Common myeloid progenitor, CD34-positive (primary cell): ENCODE data around the gene DDX27.
"Not testable (repeated sequence)": the region's sequence is repeated elsewhere in the genome, so short reads cannot be mapped to it uniquely, and the experiment has no call there.

Experiments
- CTCF ChIA-PET: fragments of 350-600 bp; sonication (Branson Sonifier 250); formaldehyde crosslinking; loops from one replicate; lab custom pipeline; 2021; ENCODE audit warnings: antibody characterized with exemption; lab: Charles Lee
- POLR2A ChIA-PET: fragments of 350-600 bp; sonication (Branson Sonifier 250); formaldehyde crosslinking; loops from one replicate; lab custom pipeline; 2021; ENCODE audit warnings: antibody characterized with exemption; lab: Charles Lee
- DNase-seq, 3 donors: peaks; one replicate each; pipeline versions ENCODE4 v3.0.0 to v3.0.0-alpha.2; 2013
- H3K27ac ChIP-seq, 2 experiments: 1 replicate in 1 of 2; 2 replicates in 1 of 2; pipeline ENCODE4 v1.7.0; 2013; ENCODE audit warnings: inconsistent platforms in 2 of 2, low read length in 2 of 2, mild to moderate bottlenecking in 2 of 2, low read depth in 1 of 2, moderate library complexity in 1 of 2; ENCODE audit not compliant: severe bottlenecking in 2 of 2, insufficient read depth in 1 of 2, poor library complexity in 1 of 2
- H3K27me3 ChIP-seq, 5 experiments: replicated peaks in 2 of 5; 1 replicate in 3 of 5; 2 replicates in 2 of 5; pipeline versions ENCODE4 v1.6.1 to v1.7.0; 2013; ENCODE audit warnings: low read length in 4 of 5, mild to moderate bottlenecking in 2 of 5, moderate library complexity in 2 of 5, inconsistent platforms in 1 of 5; ENCODE audit not compliant: insufficient read depth in 5 of 5, control insufficient read depth in 4 of 5
- H3K36me3 ChIP-seq, 4 experiments: 1 replicate in 2 of 4; 2 replicates in 2 of 4; pipeline versions ENCODE4 v1.6.1 to v1.7.0; 2013; ENCODE audit warnings: low read length in 3 of 4, control low read depth in 1 of 4, mild to moderate bottlenecking in 1 of 4; ENCODE audit not compliant: control insufficient read depth in 4 of 4, insufficient read depth in 4 of 4
- H3K4me1 ChIP-seq, 4 experiments: 1 replicate in 3 of 4; 2 replicates in 1 of 4; pipeline versions ENCODE4 v1.6.1 to v1.7.1; 2013; ENCODE audit warnings: low read length in 3 of 4, mild to moderate bottlenecking in 3 of 4, control low read depth in 1 of 4, inconsistent platforms in 1 of 4, moderate library complexity in 1 of 4; ENCODE audit not compliant: control insufficient read depth in 4 of 4, insufficient read depth in 4 of 4; ENCODE audit errors: control extremely low read depth in 1 of 4
- H3K4me3 ChIP-seq, 7 experiments: 1 replicate in 4 of 7; 2 replicates in 3 of 7; pipeline versions ENCODE4 v1.5.1 to v1.7.0; 2013; ENCODE audit warnings: mild to moderate bottlenecking in 7 of 7, low read length in 6 of 7, moderate library complexity in 6 of 7, inconsistent platforms in 2 of 7, low read depth in 2 of 7, control low read depth in 1 of 7; ENCODE audit not compliant: insufficient read depth in 4 of 7, control insufficient read depth in 1 of 7; ENCODE audit errors: extremely low read depth in 1 of 7
- H3K9me3 ChIP-seq, 5 experiments: 1 replicate in 4 of 5; 2 replicates in 1 of 5; pipeline versions ENCODE4 v1.6.1 to v1.7.1; 2013; ENCODE audit warnings: low read length in 4 of 5, mild to moderate bottlenecking in 2 of 5, inconsistent platforms in 1 of 5, low read depth in 1 of 5, moderate library complexity in 1 of 5; ENCODE audit not compliant: control insufficient read depth in 4 of 5, insufficient read depth in 2 of 5; ENCODE audit errors: control extremely low read depth in 1 of 5
- WGBS: methylation state at CpG from one replicate; pipeline ENCODE4 v1.1.5; 2013; ENCODE audit not compliant: insufficient coverage; 5-methylcytosine and 5-hydroxymethylcytosine counted together

The DDX27 gene

DNA sequence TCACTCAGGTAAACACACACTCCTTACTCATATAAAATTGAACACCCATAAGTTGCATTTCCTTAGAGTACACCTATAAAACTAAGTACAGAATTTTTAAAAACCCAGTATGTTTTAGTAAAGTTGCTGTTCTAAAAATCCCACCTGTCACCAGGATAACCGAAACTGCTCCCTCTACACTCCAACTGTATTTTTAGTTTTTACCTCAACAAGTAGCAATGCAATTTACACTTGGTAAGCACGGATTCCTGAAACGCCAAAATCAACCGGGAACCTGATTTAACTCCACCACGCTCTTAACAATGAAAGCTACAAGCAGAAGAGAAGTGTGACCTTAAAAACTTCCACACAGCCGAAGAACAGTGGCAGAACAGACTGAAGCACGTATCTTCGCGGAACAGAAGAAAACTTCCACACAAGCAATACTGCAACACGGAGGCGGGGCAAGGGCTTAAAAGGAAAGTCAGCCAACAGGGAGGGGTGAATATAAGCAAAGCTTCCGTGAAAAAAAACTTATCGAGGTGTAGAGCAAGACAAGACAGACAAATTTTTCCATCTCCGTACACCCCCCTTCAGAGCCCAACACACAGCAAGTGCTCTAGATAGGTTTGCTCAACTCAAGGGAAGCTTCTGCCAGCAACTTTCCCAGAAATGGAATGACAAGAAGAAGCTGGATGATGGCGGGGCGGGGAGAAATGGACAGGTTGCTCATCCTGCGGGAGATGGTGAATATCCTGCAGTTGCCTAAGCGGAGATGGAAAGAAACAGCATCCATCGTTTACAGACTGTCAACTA, 32.5 kb upstream of the DDX27 start:
- Histone ChIP-seq H3K27ac (peak overlapping the region; percentile 64 to 85), H3K36me3 (peaks cover 0 to 6% (median under 1%) of the 10 kb centered on the region in 4 experiments), H3K27me3 (no peaks in the 10 kb centered on the region), H3K4me3 (peak overlapping the region; percentile 80 to 98 (median 84)), H3K9me3 (no peaks in the 10 kb centered on the region), H3K4me1 (peaks cover 4 to 21% (median 16%) of the 10 kb centered on the region in 4 experiments)
- 0% methylated on average over 10 of the region's 19 CpGs for WGBS
- DNase-seq, result peak; percentile 53 to 79 (median 68)
- ChIA-PET CTCF (interaction anchor here (0.9 kb wide), 1 partner anchor 42 kb away, joined by 3 read pairs; no protein-coding TSS in a partner anchor), POLR2A (interaction anchor here (1.6 kb wide), 1 partner anchor 54 kb away, joined by 4 read pairs; no protein-coding TSS in a partner anchor)

DNA sequence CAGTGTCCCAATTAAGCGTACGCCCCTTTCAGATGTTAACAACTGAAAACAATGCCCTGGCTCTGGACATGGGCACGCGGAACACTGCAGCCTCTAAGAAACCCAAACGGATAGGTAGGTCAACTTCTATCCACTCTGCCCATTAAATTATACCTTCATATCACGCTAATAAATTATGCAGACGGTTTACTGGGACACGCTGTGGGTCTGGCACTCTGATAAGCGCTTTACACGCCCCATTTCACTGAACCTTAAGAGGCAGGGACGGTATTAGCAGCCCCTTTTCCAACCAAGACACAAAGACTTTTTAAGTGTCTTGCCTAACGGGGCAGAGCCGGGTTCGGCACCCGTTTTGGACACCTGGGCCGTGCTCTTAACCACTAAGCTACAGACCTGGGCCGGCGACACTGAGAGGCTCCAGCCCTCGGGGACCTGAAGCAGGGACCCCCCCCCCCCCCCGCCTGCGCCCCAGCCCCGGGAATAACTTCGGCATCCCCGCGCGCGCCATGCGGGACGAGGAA, 31.8 kb upstream of the DDX27 start:
- peak; percentile 33 to 74 (median 57) for DNase-seq
- Histone ChIP-seq H3K4me1 (peaks cover 4 to 21% (median 16%) of the 10 kb centered on the region in 4 experiments), H3K27me3 (no peaks in the 10 kb centered on the region), H3K27ac (peak overlapping the region; percentile 64 to 85), H3K4me3 (peak overlapping the region; percentile 80 to 98 (median 84)), H3K9me3 (no peaks in the 10 kb centered on the region), H3K36me3 (peaks cover 0 to 6% (median under 1%) of the 10 kb centered on the region in 4 experiments)
- ChIA-PET POLR2A (interaction anchor here (0.7 to 1.6 kb wide), 4 partner anchors 8 to 110 kb away, joined by 3 to 4 read pairs (median 4); partner anchors contain the start of gene DDX27), CTCF (interaction anchor here (1.6 kb wide), 1 partner anchor 55 kb away, joined by 4 read pairs; no protein-coding TSS in a partner anchor)
- WGBS, result 0% methylated on average over 19 of the region's 29 CpGs

DNA sequence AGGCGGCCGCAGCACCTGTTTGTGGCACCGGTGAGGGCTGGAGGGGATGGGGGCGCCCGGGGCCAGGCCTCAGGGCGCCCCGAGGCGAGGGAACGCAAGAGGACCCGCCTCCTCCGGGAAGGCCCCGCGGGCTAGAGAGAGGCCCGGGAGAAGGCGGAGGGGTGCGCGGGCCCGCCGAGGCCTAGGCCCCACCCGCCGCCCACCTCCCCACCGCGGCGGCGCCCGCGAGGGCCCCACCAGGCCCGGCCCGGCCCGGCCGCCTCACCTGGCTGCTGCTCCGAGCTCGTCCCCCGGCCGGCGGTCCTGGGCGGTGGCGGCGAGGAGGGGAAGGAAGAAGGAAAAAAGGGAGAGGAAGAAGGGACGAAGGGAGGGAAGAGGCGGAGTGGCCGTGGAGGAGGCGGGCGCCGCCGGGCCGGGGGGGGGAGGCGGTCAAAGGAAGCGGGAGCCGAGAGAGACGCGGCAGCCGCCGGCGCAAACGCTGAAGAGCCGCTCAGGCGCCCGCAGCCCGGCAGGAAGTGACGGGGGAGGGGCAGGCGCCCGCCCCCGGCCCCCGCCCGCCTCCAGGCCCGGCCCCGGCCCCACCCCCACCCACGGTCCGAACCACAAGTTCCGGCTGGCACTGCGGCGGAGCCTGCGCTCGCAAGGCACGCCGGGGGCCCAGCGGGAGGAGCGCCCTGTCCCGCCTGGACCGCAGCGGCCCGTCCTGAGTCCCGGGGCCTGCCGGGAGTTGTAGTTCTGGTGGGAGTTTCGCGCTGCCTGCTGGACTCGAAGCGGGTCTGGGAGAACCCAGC, 31.2 kb upstream of the DDX27 start, which contains the start of gene STAU1:
Gene STAU1, minus strand, starts transcription at position 484 of the 791 bp plus-strand sequence. CDS start 22,133 bp downstream, outside the sequence.
- ChIA-PET CTCF (interaction anchor here (1.6 kb wide), 1 partner anchor 55 kb away, joined by 4 read pairs; no protein-coding TSS in a partner anchor), POLR2A (interaction anchor here (0.7 to 1.6 kb wide), 4 partner anchors 8 to 109 kb away, joined by 3 to 4 read pairs (median 4); partner anchors contain the start of gene DDX27)
- 0% methylated on average over 43 of the region's 89 CpGs for WGBS
- peak within 1 kb of the TSS; percentile 64 to 85 for H3K27ac ChIP-seq
- H3K36me3 ChIP-seq, result peaks cover 0 to 6% (median under 1%) of the 10 kb centered on the region in 4 experiments
- H3K4me1 ChIP-seq, result peaks cover 4 to 21% (median 15%) of the 10 kb centered on the region in 4 experiments
- peak; percentile 96 to 98 (median 97) for DNase-seq
- no peaks in the 10 kb centered on the region for H3K9me3 ChIP-seq
- H3K27me3 ChIP-seq, result no peaks in the 10 kb centered on the region
- H3K4me3 ChIP-seq, result peak within 1 kb of the TSS; percentile 80 to 98 (median 84)

DNA sequence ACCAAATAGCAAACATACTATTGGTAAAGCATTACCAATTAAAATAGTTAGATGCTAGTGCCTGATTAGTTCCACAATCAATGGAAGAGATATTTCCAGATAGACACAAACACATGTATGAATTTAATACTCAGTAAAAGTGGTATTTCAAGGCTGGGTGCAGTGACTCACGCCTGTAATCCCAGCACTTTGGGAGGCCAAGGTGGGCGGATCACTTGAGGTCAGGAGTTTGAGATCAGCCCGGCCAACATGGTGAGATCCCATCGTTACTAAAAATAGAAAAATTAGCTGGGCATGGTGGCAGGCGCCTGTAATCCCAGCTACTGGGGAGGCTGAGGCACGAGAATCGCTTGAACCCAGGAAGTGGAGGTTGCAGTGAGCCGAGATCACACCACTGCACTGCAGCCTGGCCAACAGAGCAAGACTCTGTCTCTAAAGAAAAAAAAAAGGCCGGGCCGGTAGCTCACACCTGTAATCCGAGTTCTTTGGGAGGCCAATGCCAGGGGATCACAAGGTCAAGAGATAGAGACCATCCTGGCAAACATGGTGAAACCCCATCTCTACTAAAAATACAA, 26.2 kb upstream of the DDX27 start:
- WGBS, result 95% methylated on average over 10 of the region's 11 CpGs
- H3K27ac ChIP-seq, H3K4me1 ChIP-seq, POLR2A ChIA-PET, DNase-seq, H3K4me3 ChIP-seq, H3K36me3 ChIP-seq, H3K9me3 ChIP-seq, H3K27me3 ChIP-seq: not testable (repeated sequence)
- CTCF ChIA-PET, result interaction anchor here (0.6 kb wide), 1 partner anchor 41 kb away, joined by 5 read pairs; no protein-coding TSS in a partner anchor

DNA sequence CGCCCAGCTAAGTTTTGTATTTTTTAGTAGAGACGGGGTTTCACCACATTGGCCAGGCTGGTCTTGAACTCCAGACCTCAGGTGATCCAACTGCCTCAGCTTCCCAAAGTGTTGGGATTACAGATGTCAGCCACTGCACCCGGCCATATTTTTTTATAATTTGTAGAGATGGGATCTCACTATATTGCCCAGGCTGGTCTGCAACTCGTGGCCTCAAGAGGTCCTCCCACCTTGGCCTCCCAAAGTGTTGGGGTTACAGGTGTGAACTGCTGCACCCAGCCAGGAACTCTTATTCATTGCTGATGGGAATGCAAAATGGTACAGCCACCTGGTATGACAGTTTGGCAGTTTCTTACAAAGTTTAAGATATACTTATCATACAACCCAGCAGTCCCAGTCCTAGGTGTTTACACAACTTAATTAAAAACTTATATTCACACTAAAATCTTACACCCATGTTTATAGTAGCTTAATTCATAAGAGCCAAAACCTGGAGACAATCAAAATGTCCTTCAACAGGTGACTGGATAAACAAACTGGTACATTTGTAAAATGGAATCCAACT, 19.4 kb upstream of the DDX27 start:
- ChIA-PET CTCF (interaction anchor here (1.6 to 1.7 kb wide), 2 partner anchors 48 to 67 kb away, joined by 3 to 5 read pairs; no protein-coding TSS in a partner anchor), POLR2A (no interaction called here)
- 94% methylated on average over 4 of the region's 4 CpGs for WGBS
- H3K4me1 ChIP-seq, result no peaks in the 10 kb centered on the region
- H3K36me3 ChIP-seq, result no peaks in the 10 kb centered on the region
- H3K4me3 ChIP-seq, result no peak overlapping the region
- H3K9me3 ChIP-seq, result no peaks in the 10 kb centered on the region
- H3K27me3 ChIP-seq, result no peaks in the 10 kb centered on the region
- no peak overlapping the region for H3K27ac ChIP-seq
- DNase-seq, result no peak

DNA sequence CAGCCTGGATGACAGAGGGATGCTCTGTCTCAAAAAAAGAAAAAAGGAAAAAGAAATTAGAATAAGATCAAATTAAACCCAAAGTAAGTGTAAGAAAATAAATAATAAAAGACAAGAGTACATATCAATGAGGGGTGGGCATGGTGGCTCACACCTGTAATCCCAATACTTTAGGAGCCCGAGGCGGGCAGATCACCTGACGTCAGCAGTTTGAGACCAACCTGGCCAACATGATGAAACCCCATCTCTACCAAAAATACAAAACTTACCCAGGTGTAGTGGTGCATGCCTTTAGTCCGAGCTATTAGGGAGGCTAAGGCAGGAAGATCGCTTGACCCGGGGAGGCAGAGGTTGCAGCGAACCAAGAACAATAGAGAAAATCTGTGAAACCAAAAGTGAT, 16.2 kb upstream of the DDX27 start:
- H3K36me3 ChIP-seq, result no peaks in the 10 kb centered on the region
- H3K27ac ChIP-seq, result no peak overlapping the region
- no peaks in the 10 kb centered on the region for H3K9me3 ChIP-seq
- WGBS, result 100% methylated on average over 5 of the region's 7 CpGs
- ChIA-PET CTCF (interaction anchor here (0.7 kb wide), 1 partner anchor 51 kb away, joined by 3 read pairs; no protein-coding TSS in a partner anchor), POLR2A (interaction anchor here (0.6 kb wide), 1 partner anchor 38 kb away, joined by 5 read pairs; no protein-coding TSS in a partner anchor)
- no peaks in the 10 kb centered on the region for H3K27me3 ChIP-seq
- no peak for DNase-seq
- H3K4me3 ChIP-seq, result no peak overlapping the region
- no peaks in the 10 kb centered on the region for H3K4me1 ChIP-seq
